GM18858 (cell line): ENCODE measurements around the gene GGA1.

Source experiments
- ATAC-seq: cut with Tn5 transposase; IDR thresholded peaks from one replicate; pipeline ENCODE4 v1.9.1; 2021; ENCODE audit not compliant: unreplicated experiment

Gene GGA1

GRCh38 chr22:37608477-37609239 lies at the start of gene GGA1:
Gene GGA1, plus strand, starts transcription at chr22:37608834. Its CDS starts 27 bp downstream, at chr22:37608861.
- peak; percentile 51 for ATAC-seq

- ATAC-seq, result no peak
Measured at GRCh38 chr22:37559521-37559900, 49.1 kb upstream of the GGA1 start.

- no peak for ATAC-seq
Measured at GRCh38 chr22:37559901-37560607, 48.6 kb upstream of the GGA1 start, which contains the start of gene CDC42EP1. Gene CDC42EP1, plus strand, starts transcription at chr22:37560480. Its CDS starts 5,870 bp downstream, at chr22:37566350.

- no peak for ATAC-seq
Measured at GRCh38 chr22:37560608-37561211, 47.9 kb upstream of the GGA1 start.

GRCh38 chr22:37561212-37562048 lies 47.2 kb upstream of the GGA1 start:
- ATAC-seq, result no peak

GRCh38 chr22:37562049-37562875 lies 46.4 kb upstream of the GGA1 start:
- ATAC-seq, result no peak

- ATAC-seq, result no peak
Measured at GRCh38 chr22:37563153-37564081, 45.2 kb upstream of the GGA1 start.

GRCh38 chr22:37564111-37564711 lies 44.4 kb upstream of the GGA1 start:
- no peak for ATAC-seq

- no peak for ATAC-seq
Measured at GRCh38 chr22:37565830-37566229, 42.8 kb upstream of the GGA1 start.

GRCh38 chr22:37566329-37566837 lies 42.3 kb upstream of the GGA1 start:
- ATAC-seq, result no peak

- no peak for ATAC-seq
Measured at GRCh38 chr22:37566903-37567798, 41.5 kb upstream of the GGA1 start.

GRCh38 chr22:37568012-37568411 lies 40.6 kb upstream of the GGA1 start:
- no peak for ATAC-seq

GRCh38 chr22:37568448-37569008 lies 40.1 kb upstream of the GGA1 start:
- ATAC-seq, result no peak

GRCh38 chr22:37569009-37569920 lies 39.4 kb upstream of the GGA1 start:
- ATAC-seq, result no peak

GRCh38 chr22:37569921-37570660 lies 38.5 kb upstream of the GGA1 start:
- no peak for ATAC-seq

GRCh38 chr22:37570661-37570976 lies 38.0 kb upstream of the GGA1 start:
- ATAC-seq, result no peak
